Measurements from ENCODE around the gene EXOC6B. TPM values are rescaled to one million over a fixed set of nuclear protein-coding genes. Genes with fewer than 3 reads are reported as not detected.

The EXOC6B gene
- total and polyA plus RNA-seq, 10 of the 15 experiments (the other 5 are each of a cell fraction or from before 2014, with no cell fraction given) = 0.23 to 2.2 (median 1.2) TPM

- TF ChIP-seq FOS (IDR thresholded peaks at IDR 0.05; ENCODE audit: borderline replicate concordance, extremely low read depth, insufficient read length) (no peak), BRCA1 (IDR thresholded peaks at IDR 0.05; ENCODE audit: low read depth, low read length) (no peak), SUZ12 (IDR thresholded peaks at IDR 0.05; ENCODE audit: unreplicated experiment) (no peak)
- TF ChIP-seq, protein P1, sequence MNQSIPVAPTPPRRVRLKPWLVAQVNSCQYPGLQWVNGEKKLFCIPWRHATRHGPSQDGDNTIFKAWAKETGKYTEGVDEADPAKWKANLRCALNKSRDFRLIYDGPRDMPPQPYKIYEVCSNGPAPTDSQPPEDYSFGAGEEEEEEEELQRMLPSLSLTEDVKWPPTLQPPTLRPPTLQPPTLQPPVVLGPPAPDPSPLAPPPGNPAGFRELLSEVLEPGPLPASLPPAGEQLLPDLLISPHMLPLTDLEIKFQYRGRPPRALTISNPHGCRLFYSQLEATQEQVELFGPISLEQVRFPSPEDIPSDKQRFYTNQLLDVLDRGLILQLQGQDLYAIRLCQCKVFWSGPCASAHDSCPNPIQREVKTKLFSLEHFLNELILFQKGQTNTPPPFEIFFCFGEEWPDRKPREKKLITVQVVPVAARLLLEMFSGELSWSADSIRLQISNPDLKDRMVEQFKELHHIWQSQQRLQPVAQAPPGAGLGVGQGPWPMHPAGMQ (IDR thresholded peaks at IDR 0.05; ENCODE audit: borderline replicate concordance) = no peak
Observed at GRCh38 chr2:72183016-72183415, 642.8 kb downstream of the EXOC6B start (continued).

- WGBS (ENCODE audit: insufficient coverage, insufficient replicate concordance, low lambda C conversion rate, missing lambda C conversion rate) = 39% methylated on average over 4 of the region's 4 CpGs
- in situ Hi-C loops (cut with MboI) = no loop called here
- no peaks in the 10 kb centered on the region for H4K20me1 ChIP-seq (ENCODE audit: control insufficient read depth, insufficient read depth)
- H3K27ac ChIP-seq (ENCODE audit: control insufficient read depth, insufficient read depth) = no peak overlapping the region
- BruUV-seq (replicated peaks) = no TSS peak
- no peaks in the 10 kb centered on the region for H3K27me3 ChIP-seq (replicated peaks in 1 of 2; ENCODE audit: control insufficient read depth in 2 of 2, insufficient read depth in 2 of 2, low read length in 1 of 2)
- H3K4me3 ChIP-seq = no peak overlapping the region
- ATAC-seq (no peak), FAIRE-seq (no peak), DNase-seq (ENCODE audit: low read depth, low spot score) (no peak)
- ChIA-PET RAD21 (ENCODE audit: unreplicated experiment) (no interaction called here), SMC1A (ENCODE audit: uncharacterized antibody, unreplicated experiment) (no interaction called here), CTCF (no interaction called here), POLR2A (no interaction called here)
- no peaks in the 10 kb centered on the region; the same call in 2 of the 3 replicates for H3K9me3 ChIP-seq (replicated peaks; ENCODE audit: control insufficient read depth, insufficient read depth, low read length)
- intact Hi-C loops (cut with micrococcal nuclease; ENCODE audit: unreplicated experiment) = no loop called here
- no peaks in the 10 kb centered on the region for H3K79me2 ChIP-seq (ENCODE audit: control insufficient read depth, insufficient read depth, low read length)
- no peaks in the 10 kb centered on the region for H3K36me3 ChIP-seq (ENCODE audit: control insufficient read depth in 2 of 2, insufficient read depth in 2 of 2, low read length in 1 of 2)
- no peak overlapping the region for H3K4me2 ChIP-seq (ENCODE audit: control insufficient read depth, insufficient read depth)
- H3K4me1 ChIP-seq (ENCODE audit: control insufficient read depth, insufficient read depth, low read length) = no peaks in the 10 kb centered on the region
- no peak overlapping the region for H2AFZ ChIP-seq (ENCODE audit: control insufficient read depth, low read depth, low read length)
- no peak overlapping the region for H3K9ac ChIP-seq (ENCODE audit: control insufficient read depth, insufficient read depth, low read length)
- no peak for TF ChIP-seq HSF1 (IDR thresholded peaks at IDR 0.05; ENCODE audit: low read depth, low read length)
- no peak for TF ChIP-seq PAX5 (IDR thresholded peaks at IDR 0.05; ENCODE audit: borderline replicate concordance, low read depth, low read length)
- TF ChIP-seq, protein P2, sequence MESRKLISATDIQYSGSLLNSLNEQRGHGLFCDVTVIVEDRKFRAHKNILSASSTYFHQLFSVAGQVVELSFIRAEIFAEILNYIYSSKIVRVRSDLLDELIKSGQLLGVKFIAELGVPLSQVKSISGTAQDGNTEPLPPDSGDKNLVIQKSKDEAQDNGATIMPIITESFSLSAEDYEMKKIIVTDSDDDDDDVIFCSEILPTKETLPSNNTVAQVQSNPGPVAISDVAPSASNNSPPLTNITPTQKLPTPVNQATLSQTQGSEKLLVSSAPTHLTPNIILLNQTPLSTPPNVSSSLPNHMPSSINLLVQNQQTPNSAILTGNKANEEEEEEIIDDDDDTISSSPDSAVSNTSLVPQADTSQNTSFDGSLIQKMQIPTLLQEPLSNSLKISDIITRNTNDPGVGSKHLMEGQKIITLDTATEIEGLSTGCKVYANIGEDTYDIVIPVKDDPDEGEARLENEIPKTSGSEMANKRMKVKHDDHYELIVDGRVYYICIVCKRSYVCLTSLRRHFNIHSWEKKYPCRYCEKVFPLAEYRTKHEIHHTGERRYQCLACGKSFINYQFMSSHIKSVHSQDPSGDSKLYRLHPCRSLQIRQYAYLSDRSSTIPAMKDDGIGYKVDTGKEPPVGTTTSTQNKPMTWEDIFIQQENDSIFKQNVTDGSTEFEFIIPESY (IDR thresholded peaks at IDR 0.05) = no peak
- no peak for TF ChIP-seq SPI1 (IDR thresholded peaks at IDR 0.05; ENCODE audit: borderline replicate concordance, insufficient read depth, low read depth, low read length)
- no peak for TF ChIP-seq SUPT20H (IDR thresholded peaks at IDR 0.05; ENCODE audit: borderline replicate concordance, control insufficient read depth, low read depth, low read length)
- TF ChIP-seq IKZF2 (IDR thresholded peaks at IDR 0.05) = no peak
- TF ChIP-seq BHLHE40 (IDR thresholded peaks at IDR 0.05; ENCODE audit: borderline replicate concordance in 1 of 2, low read depth in 2 of 2, low read length in 1 of 2) = no peak
- no peak for TF ChIP-seq ZNF592 (IDR thresholded peaks at IDR 0.05)
Observed at GRCh38 chr2:72182547-72182946, 643.3 kb downstream of the EXOC6B start.

Data from GM12878 (cell line).